HG03558 (cell line): ENCODE data around the gene PSKH1.

Experiments used
- ATAC-seq: cut with Tn5 transposase; IDR thresholded peaks from one replicate; pipeline ENCODE4 v1.9.1; 2021; ENCODE audit warnings: moderate number of reproducible peaks; ENCODE audit not compliant: unreplicated experiment; ENCODE audit errors: extremely low read depth

Gene PSKH1

GRCh38 chr16:67953641-67954375, 60.8 kb downstream of the PSKH1 start:
- ATAC-seq = no peak

DNA sequence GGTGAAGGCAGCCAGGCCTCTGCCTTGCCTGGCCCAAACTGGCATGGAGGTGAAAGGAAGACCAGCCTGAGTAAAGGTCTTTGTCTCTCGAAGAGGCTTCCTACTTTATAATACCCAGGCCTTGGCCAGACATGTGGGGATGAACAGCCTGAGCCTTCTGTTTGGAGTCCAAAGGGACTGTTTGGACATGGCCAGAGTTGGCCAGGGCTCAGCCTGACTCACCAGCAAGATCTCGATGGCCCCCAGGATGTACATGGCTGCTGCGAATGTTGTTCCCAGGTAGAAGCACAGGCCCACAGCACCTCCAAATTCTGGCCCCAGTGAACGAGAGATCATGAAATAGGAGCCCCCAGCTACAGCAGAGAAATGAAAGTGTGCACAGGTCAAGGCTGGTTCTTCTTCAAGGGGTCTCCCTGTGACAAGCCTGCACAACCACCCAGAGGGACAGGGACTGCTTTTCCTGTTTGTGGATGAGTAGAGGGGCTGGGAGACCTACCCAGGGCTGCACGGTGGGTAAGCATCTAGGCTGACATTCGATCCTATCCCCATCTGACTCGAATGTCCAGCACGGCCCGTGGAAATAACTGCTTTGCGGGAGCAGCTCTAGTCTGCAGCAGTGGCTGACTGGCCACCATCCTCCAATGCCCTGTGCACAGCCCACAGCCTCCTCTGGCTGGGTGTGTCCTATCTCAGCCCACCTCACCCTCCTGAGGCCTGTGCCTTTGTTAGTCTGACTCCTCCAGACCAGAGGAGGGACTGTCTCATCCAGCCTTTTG, 61.6 kb downstream of the PSKH1 start:
- ATAC-seq = no peak

DNA sequence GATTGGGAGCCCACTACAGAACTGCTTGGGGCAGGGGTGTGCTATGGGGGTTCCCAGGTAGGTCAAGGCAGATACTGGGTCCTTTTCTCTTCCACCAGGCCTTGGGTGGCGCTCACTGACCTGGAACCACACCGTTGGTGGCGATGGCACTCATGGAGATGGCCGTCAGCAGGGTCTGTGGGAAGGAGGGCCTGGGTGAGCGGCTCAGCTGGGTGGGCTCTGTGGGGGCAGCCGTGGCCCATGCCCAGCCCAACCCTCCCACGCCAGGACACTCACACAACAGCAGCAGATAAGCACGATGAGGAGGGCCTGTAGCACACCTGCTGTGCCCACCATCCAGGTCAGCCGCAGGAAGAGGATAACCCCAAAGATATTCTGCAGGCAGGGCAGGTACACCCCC, 64.6 kb downstream of the PSKH1 start:
- ATAC-seq = no peak

- no peak for ATAC-seq
These were observed 66.7 kb downstream of the PSKH1 start for GRCh38 chr16:67959536-67960329.

DNA sequence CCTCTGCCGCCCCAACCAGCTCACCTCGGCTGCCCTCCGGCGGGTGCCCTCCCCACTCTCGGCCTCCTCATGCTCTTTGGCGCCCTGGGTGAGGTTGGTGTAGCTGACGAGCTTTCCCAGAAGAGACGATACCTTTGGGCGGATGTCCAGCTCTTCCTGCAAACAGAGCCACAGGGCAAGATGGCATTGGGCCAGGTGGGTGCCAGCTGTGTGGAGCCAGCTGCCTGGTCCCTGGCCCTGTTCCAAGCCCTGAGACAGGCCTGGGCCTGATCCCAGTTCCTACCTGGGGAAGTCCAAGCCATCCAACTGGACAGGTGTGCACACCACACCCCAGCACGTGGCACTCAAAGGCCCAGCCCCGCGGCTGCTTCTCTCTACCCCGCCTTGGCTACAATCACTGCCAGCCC, 68.5 kb downstream of the PSKH1 start:
- no peak for ATAC-seq

DNA sequence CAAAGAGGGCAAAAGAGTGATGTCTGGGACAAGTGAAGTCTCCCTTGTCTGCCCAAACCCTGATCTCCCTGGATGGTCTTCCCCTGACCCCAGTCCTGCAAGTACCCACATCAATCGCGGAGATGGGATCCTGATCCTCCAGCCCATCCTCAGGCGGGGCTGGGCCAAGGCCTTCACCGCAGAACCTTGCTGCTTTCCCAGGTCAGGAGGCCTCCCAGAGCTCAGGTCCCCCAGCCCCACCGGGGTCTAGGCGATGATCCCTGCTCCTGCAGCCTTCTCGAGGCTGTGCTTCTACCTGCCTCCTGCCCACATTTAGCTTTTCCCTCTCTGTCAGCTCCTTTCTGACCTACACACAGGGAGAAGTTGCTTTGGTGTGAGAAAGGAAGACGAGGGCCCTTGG, 69.1 kb downstream of the PSKH1 start:
- no peak for ATAC-seq

DNA sequence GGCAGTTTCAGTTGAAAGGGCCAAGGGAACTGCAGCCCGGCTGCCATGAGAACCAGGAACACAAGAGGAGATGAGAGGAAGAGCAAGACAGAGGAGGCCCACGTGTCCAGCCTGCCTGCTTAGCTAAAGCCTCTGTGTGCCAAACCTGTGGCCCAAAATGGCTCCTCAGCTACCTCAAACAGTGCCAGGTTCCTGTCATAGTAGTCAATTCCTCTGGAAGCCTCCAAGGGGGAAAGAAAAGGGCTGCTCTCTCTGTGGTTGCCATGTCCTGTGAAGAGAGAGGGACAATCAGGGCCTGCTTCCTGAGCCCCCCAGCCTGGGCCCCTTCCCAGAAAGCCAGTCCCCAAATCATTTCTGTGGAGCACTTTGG, 70.2 kb downstream of the PSKH1 start:
- no peak for ATAC-seq

DNA sequence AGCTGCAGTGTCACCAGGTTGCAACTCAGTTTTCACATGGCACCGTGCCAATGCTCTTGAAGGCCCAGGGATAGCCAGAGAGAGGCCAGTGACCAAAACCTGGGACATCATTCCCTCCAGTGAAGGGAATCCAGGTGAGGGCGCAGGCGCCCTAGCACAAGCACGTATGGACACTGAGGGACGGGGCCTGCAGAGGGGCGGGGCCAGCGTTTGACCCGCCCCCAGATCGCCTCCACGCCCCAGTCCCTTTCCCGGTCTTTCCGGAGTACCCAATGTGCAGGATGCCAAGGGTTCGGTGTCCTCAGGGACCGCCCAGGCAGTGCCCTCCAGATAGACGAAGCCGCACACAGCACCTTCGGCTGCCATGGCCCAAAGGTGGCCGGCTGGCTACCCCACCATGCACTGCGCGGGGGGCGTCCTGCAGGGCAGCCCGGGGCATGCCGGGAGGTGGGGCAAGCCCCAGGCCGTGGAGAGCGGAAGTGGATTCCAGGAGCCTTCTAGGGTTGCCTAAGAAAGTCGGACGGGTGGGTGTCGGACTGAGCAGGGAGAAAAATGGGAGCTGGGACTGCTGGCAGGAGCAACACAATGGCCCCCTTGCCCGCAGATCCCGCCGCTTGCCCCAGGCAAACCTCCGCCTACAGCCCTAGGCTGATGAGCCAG, 70.7 kb downstream of the PSKH1 start:
- ATAC-seq = no peak

- no peak for ATAC-seq
These were observed 71.5 kb downstream of the PSKH1 start for GRCh38 chr16:67964477-67965131.

DNA sequence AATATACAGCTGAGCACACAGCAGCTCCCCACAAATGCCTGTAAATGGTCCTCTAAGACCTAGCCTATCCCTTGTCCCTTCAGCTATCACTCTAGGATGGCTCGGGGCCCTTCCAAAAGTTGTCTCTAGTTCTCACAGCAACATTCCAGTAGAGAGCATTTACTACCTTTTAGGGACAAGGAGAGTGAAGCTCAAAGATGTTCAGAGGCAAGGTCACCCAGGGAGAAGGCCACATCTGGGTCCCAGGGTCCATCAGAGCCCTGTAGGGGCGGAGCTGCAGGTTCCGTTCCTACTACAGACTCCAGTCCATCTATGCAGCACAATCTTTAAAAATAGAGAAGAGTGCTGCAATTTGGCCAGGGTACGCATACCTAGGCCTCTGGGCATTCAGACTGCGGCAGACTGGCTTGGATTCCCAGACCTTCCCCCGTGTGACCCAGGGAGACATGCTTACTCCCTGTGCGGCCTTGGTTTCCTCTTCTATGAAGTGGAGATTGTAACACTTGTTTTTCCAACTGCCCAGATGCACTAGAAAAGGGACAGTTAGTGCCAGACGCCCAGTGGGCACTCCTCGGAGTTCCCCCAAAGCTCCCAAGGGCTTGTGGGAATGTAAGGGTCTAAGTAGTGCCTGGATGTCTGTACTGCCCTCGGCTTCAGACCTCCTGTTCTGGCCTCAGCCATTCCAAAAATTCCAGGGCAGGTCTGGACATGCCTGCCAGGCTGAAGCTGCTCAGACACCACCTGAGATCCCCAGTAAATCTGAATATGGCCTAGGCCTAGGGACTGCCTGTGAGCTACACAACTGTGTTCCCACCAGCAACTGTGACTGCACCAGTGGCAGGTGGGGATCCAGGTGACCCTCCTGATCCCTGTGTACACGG, 72.9 kb downstream of the PSKH1 start:
- no peak for ATAC-seq

- ATAC-seq = no peak
These were observed 73.6 kb downstream of the PSKH1 start for GRCh38 chr16:67966549-67967182.

- no peak for ATAC-seq
These were observed 74.3 kb downstream of the PSKH1 start for GRCh38 chr16:67967183-67967957.

DNA sequence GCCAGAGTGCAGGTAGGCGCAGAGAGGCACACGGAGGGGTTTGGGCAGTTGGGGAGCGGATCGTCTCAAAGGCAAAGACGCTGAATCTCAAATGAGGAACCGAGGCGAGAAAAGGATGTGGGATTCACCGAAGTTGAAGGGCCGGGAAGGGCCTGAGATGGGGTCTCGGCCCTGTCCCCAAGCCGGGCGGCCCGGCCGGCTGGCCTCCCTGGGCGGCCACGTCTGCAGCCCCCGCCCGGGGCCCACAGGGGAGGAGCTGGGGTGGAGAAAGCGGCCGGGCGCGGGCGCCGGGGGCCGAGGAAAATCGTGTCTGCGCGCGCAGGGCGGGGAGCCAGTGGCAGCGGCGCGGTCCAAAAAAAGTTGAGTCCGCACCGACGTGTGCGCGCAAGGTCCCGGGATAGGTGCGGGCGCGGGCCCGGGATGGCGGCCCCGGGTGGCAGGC, 74.9 kb downstream of the PSKH1 start:
- ATAC-seq = no peak

DNA sequence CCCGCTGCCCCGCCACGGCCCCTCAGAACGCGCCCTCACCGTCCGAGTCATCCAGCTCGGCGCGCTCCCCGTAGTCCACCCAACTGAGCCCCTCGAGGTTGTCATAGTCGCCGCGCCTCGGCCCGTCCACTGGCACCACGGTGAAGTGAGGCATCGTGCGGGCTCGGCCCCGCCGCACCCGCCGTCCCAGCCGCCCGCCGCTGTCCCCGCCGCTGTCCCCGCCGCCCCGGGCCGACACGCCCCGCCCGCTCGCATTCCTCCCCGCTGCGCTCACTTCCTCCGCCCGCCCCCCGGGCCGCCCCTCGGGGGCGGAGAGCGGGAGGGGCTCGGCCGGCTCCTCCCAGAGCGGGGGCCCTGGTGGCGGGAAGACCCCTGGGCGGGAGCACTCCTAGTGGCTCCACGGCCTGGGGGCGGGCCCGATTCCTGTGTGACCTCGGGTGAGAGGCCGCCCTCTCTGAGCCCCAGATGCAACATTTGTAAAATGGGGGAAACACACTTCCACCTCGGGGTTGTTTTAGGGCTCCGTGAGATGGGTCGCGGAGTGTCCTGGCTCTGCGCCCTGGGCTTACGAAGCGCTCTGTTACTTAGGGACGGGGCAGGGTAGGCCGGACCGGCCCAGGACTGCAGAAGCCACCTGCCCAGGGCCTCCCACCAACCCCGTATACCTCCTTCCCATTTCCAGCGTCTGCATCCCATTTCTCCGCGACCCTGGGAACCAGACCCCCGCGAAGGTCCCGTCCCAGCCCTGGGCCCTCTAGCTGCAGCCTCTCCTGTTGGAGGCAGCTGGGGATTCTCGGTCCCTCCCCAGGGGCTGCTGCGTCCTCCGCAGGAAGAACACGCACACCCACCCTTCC, 75.6 kb downstream of the PSKH1 start, which contains the start of gene SLC12A4:
TSS of gene SLC12A4 (minus strand) at position 238 of the 854 bp plus-strand sequence. CDS start at position 154, 84 bp downstream.
- ATAC-seq = peak; percentile 44

- no peak for ATAC-seq
These were observed 76.4 kb downstream of the PSKH1 start for GRCh38 chr16:67969254-67970039.

- ATAC-seq = no peak
These were observed 78.1 kb downstream of the PSKH1 start for GRCh38 chr16:67971111-67971510.
